ENCODE measurements around the gene WWOX. TPM values are rescaled to one million over a fixed set of nuclear protein-coding genes. Genes with fewer than 3 reads are reported as not detected.

Gene WWOX
- total RNA-seq, 1 experiment from 2014 or later: 28.3 TPM

- ChIA-PET POLR2A (ENCODE audit: unreplicated experiment) (no interaction called here), CTCF (no interaction called here)
- no peaks in the 10 kb centered on the region for H3K27me3 ChIP-seq (ENCODE audit: low read length)
- no peaks in the 10 kb centered on the region for H3K9me3 ChIP-seq (ENCODE audit: low read length)
- H3K27ac ChIP-seq (ENCODE audit: low read length): no peak overlapping the region
- H3K9me2 ChIP-seq (replicated peaks; ENCODE audit: low read length): no peaks in the 10 kb centered on the region
- H4K20me1 ChIP-seq (ENCODE audit: low read length): no peaks in the 10 kb centered on the region
- intact Hi-C loops (cut with micrococcal nuclease): no loop called here
- no peaks in the 10 kb centered on the region for H3F3A ChIP-seq (ENCODE audit: low read length, unreplicated experiment)
- no peak overlapping the region for H2AFZ ChIP-seq (ENCODE audit: low read length)
- TF ChIP-seq EZH2phosphoT487 (IDR thresholded peaks at IDR 0.05; ENCODE audit: borderline replicate concordance, low read length) (no peak), EZH2 (IDR thresholded peaks at IDR 0.05; ENCODE audit: low read length, unreplicated experiment) (no peak), CTCF (conservative IDR thresholded peaks at IDR 0.05; ENCODE audit: low read depth, low read length) (no peak)
- no peaks in the 10 kb centered on the region for H3K79me2 ChIP-seq (ENCODE audit: low read length)
- no TSS peak for BruUV-seq (replicated peaks)
- DNase-seq (no peak), ATAC-seq (no peak)
- no peaks in the 10 kb centered on the region for H3K4me1 ChIP-seq (ENCODE audit: insufficient read depth, low read length)
- H3K4me3 ChIP-seq (ENCODE audit: low read length): no peak overlapping the region
- no peaks in the 10 kb centered on the region for H3K36me3 ChIP-seq (ENCODE audit: low read depth, low read length)
- no peak overlapping the region for H3K4me2 ChIP-seq (ENCODE audit: low read length)
- no peak overlapping the region for H3K9ac ChIP-seq (ENCODE audit: low read length)
Observed at GRCh38 chr16:78490431-78490830, 391.0 kb downstream of the WWOX start.

- no peaks in the 10 kb centered on the region for H3K27me3 ChIP-seq (ENCODE audit: low read length)
- H3K9ac ChIP-seq (ENCODE audit: low read length): no peak overlapping the region
- no peaks in the 10 kb centered on the region for H3K79me2 ChIP-seq (ENCODE audit: low read length)
- no peaks in the 10 kb centered on the region for H3K9me2 ChIP-seq (replicated peaks; ENCODE audit: low read length)
- no peak overlapping the region for H3K4me3 ChIP-seq (ENCODE audit: low read length)
- no peak for DNase-seq
- no peaks in the 10 kb centered on the region for H3K4me1 ChIP-seq (ENCODE audit: insufficient read depth, low read length)
- no peak overlapping the region for H3K27ac ChIP-seq (ENCODE audit: low read length)
- no peaks in the 10 kb centered on the region for H3K36me3 ChIP-seq (ENCODE audit: low read depth, low read length)
- no peaks in the 10 kb centered on the region for H3K9me3 ChIP-seq (ENCODE audit: low read length)
- ATAC-seq: no peak
- H2AFZ ChIP-seq (ENCODE audit: low read length): no peak overlapping the region
- no peak for TF ChIP-seq EZH2phosphoT487 (IDR thresholded peaks at IDR 0.05; ENCODE audit: borderline replicate concordance, low read length)
- no peak overlapping the region for H3K4me2 ChIP-seq (ENCODE audit: low read length)
- ChIA-PET POLR2A (ENCODE audit: unreplicated experiment) (no interaction called here), CTCF (no interaction called here)
- intact Hi-C loops (cut with micrococcal nuclease): no loop called here
- H4K20me1 ChIP-seq (ENCODE audit: low read length): no peaks in the 10 kb centered on the region
- no peaks in the 10 kb centered on the region for H3F3A ChIP-seq (ENCODE audit: low read length, unreplicated experiment)
- BruUV-seq (replicated peaks): no TSS peak
Observed at GRCh38 chr16:78490847-78491246, 391.4 kb downstream of the WWOX start.

GRCh38 chr16:78493573-78493972 lies 394.1 kb downstream of the WWOX start:
- H3K4me2 ChIP-seq (ENCODE audit: low read length): no peak overlapping the region
- H3K4me3 ChIP-seq (ENCODE audit: low read length): no peak overlapping the region
- H3K27ac ChIP-seq (ENCODE audit: low read length): no peak overlapping the region
- H4K20me1 ChIP-seq (ENCODE audit: low read length): no peaks in the 10 kb centered on the region
- no peaks in the 10 kb centered on the region for H3K9me3 ChIP-seq (ENCODE audit: low read length)
- TF ChIP-seq EZH2phosphoT487 (IDR thresholded peaks at IDR 0.05; ENCODE audit: borderline replicate concordance, low read length) (no peak), CTCF (conservative IDR thresholded peaks at IDR 0.05; ENCODE audit: low read depth, low read length) (no peak), EZH2 (IDR thresholded peaks at IDR 0.05; ENCODE audit: low read length, unreplicated experiment) (no peak)
- intact Hi-C loops (cut with micrococcal nuclease): no loop called here
- no peak for DNase-seq
- no TSS peak for BruUV-seq (replicated peaks)
- no peaks in the 10 kb centered on the region for H3K79me2 ChIP-seq (ENCODE audit: low read length)
- H2AFZ ChIP-seq (ENCODE audit: low read length): no peak overlapping the region
- POLR2A ChIA-PET (ENCODE audit: unreplicated experiment): no interaction called here
- CTCF ChIA-PET: no interaction called here
- no peaks in the 10 kb centered on the region for H3K9me2 ChIP-seq (replicated peaks; ENCODE audit: low read length)
- H3F3A ChIP-seq (ENCODE audit: low read length, unreplicated experiment): no peaks in the 10 kb centered on the region
- ATAC-seq: no peak
- no peaks in the 10 kb centered on the region for H3K27me3 ChIP-seq (ENCODE audit: low read length)
- no peaks in the 10 kb centered on the region for H3K36me3 ChIP-seq (ENCODE audit: low read depth, low read length)
- no peaks in the 10 kb centered on the region for H3K4me1 ChIP-seq (ENCODE audit: insufficient read depth, low read length)
- H3K9ac ChIP-seq (ENCODE audit: low read length): no peak overlapping the region
